ENCODE measurements around the gene AURKB. TPM values are rescaled to one million over a fixed set of nuclear protein-coding genes. Genes with fewer than 3 reads are reported as not detected.

AURKB gene
- total RNA-seq, 1 donor from 2014 or later, result 15.7 TPM

DNA sequence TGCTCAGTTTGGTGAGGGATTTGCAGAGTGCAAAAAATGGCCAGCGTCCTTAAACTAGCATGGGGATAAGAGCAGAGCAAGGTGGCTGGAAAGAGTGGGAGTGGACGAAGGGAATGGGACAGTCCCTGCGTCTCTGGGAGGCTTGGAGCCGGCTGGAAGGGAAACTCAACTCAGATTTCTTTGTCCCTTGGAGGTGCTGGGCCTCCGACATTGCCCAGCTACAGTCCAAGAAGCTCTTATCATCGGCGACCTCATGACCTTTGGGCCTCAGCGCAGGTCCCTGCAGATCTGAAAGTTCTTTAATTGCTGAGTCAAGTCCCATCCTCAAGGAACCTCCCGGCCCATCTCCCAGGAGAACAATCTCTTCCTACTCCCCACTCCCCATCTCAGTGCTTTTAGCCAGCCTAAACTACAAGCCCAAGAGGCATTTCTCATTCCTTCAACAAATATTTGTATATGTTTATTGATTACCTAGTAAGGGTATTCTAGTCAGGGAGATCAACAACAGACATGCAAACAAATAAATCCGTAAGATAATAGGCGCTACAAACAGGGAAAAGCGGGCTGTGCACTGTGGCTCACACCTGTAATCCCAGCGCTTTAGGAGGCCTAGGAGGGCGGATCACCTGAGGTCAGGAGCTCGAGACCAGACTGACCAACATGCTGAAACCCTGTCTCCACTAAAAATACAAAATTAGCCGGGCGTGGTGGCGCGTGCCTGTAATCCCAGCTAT is 33.2 kb downstream of the AURKB start:
- DNase-seq (ENCODE audit: extremely low spot score, unreplicated experiment), result no peak
- no peaks in the 10 kb centered on the region for H3K36me3 Mint-ChIP-seq (ENCODE audit: unreplicated experiment)
- H3K4me3 Mint-ChIP-seq (ENCODE audit: unreplicated experiment), result peak overlapping the region; percentile 92
- no peaks in the 10 kb centered on the region for H3K9me3 Mint-ChIP-seq (ENCODE audit: unreplicated experiment)
- no peak for TF ChIP-seq CTCF (IDR thresholded peaks at IDR 0.05)
- no peaks in the 10 kb centered on the region for H3K27me3 Mint-ChIP-seq (ENCODE audit: unreplicated experiment)
- peaks cover 38% of the 10 kb centered on the region for H3K4me1 Mint-ChIP-seq (ENCODE audit: unreplicated experiment)
- peak overlapping the region; percentile 97 for H3K27ac Mint-ChIP-seq (ENCODE audit: unreplicated experiment)

- DNase-seq (ENCODE audit: extremely low spot score, unreplicated experiment), result peak; percentile 91
- Mint-ChIP-seq H3K9me3 (ENCODE audit: unreplicated experiment) (no peaks in the 10 kb centered on the region), H3K4me1 (ENCODE audit: unreplicated experiment) (peaks cover 41% of the 10 kb centered on the region), H3K27ac (ENCODE audit: unreplicated experiment) (peak within 1 kb of the TSS; percentile 97), H3K36me3 (ENCODE audit: unreplicated experiment) (no peaks in the 10 kb centered on the region), H3K27me3 (ENCODE audit: unreplicated experiment) (no peaks in the 10 kb centered on the region), H3K4me3 (ENCODE audit: unreplicated experiment) (peak within 1 kb of the TSS; percentile 92)
- no peak for TF ChIP-seq CTCF (IDR thresholded peaks at IDR 0.05)
These were observed 34.0 kb downstream of the AURKB start, which contains the start of gene TMEM107 for GRCh38 chr17:8176197-8176940. TSS of gene TMEM107 (minus strand) at chr17:8176380. CDS start at chr17:8176286, 94 bp downstream.

GRCh38 chr17:8175795-8176196 is 34.6 kb downstream of the AURKB start:
- peaks cover 41% of the 10 kb centered on the region for H3K4me1 Mint-ChIP-seq (ENCODE audit: unreplicated experiment)
- peak overlapping the region; percentile 97 for H3K27ac Mint-ChIP-seq (ENCODE audit: unreplicated experiment)
- no peaks in the 10 kb centered on the region for H3K9me3 Mint-ChIP-seq (ENCODE audit: unreplicated experiment)
- no peak for TF ChIP-seq CTCF (IDR thresholded peaks at IDR 0.05)
- H3K4me3 Mint-ChIP-seq (ENCODE audit: unreplicated experiment), result peak overlapping the region; percentile 92
- no peaks in the 10 kb centered on the region for H3K27me3 Mint-ChIP-seq (ENCODE audit: unreplicated experiment)
- no peaks in the 10 kb centered on the region for H3K36me3 Mint-ChIP-seq (ENCODE audit: unreplicated experiment)
- no peak for DNase-seq (ENCODE audit: extremely low spot score, unreplicated experiment)

DNA sequence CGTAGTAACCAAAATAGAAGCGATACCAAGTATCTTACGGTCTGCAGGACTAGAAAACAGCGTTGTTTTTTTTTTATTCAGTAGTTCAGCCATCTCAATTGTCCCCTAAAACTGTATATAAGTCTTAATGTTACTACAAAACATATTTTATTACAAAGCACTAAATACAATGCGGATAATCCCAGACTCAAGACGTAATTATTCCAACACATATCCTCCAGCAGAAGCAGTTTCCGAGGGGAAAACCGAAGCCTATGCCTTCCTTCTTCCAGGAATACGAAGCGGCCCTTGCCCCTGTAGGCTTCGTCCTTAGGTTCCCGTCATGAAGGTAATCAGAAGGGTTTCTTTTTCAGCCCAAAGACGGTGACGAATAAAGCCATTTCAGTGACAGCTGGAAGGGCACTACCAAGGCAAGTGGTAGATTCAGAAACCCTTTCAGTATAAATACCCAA is 36.5 kb downstream of the AURKB start:
- no peaks in the 10 kb centered on the region for H3K27me3 Mint-ChIP-seq (ENCODE audit: unreplicated experiment)
- peak overlapping the region; percentile 85 for H3K4me3 Mint-ChIP-seq (ENCODE audit: unreplicated experiment)
- H3K4me1 Mint-ChIP-seq (ENCODE audit: unreplicated experiment), result peaks cover 41% of the 10 kb centered on the region
- H3K9me3 Mint-ChIP-seq (ENCODE audit: unreplicated experiment), result no peaks in the 10 kb centered on the region
- H3K36me3 Mint-ChIP-seq (ENCODE audit: unreplicated experiment), result no peaks in the 10 kb centered on the region
- TF ChIP-seq CTCF (IDR thresholded peaks at IDR 0.05), result no peak
- DNase-seq (ENCODE audit: extremely low spot score, unreplicated experiment), result no peak
- peak overlapping the region; percentile 100 for H3K27ac Mint-ChIP-seq (ENCODE audit: unreplicated experiment)

Measured in osteocyte (in vitro differentiated cells).